GM10847 (cell line): ENCODE results near the gene IGFN1.

ENCODE experiments used
- POLR2A ChIP-seq: IDR thresholded peaks from 2 replicates; pipeline ENCODE4 v1.6.1; 2011; ENCODE audit not compliant: insufficient read length; ENCODE audit errors: extremely low read depth

IGFN1 gene

DNA sequence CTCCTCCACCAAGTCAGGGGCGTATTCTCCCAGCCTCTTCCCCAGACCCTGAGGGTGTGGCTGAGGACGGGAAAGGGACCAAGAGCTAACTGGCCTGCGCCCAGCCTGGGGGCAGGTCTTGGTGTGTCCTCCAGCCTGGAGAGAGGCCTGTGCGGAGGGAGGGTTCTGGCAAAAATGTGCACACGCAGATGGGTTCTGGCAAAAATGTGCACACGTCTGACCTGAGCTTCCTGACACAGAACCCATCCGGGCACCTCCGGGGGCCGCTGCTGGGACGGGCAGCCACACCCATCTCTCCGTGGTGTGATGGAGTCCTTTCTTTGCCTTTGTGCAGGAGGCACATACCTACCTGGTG lies 69.6 kb downstream of the IGFN1 start:
- no peak for TF ChIP-seq POLR2A

DNA sequence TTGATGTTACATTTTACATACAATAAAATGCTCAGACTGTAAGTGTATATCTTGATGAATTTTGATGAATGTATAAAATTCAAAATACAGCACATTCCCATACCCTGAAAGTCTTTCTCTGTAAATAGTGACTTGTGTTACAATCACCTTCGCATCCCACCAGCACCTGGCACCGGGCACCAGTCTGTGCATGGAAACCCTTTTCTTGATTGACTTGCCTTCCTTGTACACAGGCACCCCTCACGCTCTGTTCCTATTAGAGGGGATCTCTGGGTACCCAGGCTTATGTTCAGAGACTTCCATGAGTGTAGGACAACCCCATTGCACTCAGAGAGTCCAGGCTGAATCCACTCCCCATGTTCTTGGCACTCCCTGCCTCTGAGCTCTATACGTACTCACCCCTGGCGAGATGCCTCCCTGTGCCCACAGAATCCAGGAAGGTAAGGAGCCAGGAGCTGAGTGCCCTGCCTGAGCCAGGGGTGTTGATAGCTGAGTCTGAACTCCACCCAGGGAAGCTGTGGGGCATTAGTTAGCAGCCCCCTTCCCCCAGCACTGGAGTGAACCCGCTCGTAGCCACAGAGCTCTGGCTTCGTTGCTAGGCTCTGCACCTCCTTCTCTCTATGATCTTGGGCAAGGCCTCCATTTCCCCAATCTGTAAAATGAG lies 70.2 kb downstream of the IGFN1 start:
- TF ChIP-seq POLR2A: no peak

GRCh38 chr1:201261771-201262547 lies 71.3 kb downstream of the IGFN1 start:
- TF ChIP-seq POLR2A: no peak

DNA sequence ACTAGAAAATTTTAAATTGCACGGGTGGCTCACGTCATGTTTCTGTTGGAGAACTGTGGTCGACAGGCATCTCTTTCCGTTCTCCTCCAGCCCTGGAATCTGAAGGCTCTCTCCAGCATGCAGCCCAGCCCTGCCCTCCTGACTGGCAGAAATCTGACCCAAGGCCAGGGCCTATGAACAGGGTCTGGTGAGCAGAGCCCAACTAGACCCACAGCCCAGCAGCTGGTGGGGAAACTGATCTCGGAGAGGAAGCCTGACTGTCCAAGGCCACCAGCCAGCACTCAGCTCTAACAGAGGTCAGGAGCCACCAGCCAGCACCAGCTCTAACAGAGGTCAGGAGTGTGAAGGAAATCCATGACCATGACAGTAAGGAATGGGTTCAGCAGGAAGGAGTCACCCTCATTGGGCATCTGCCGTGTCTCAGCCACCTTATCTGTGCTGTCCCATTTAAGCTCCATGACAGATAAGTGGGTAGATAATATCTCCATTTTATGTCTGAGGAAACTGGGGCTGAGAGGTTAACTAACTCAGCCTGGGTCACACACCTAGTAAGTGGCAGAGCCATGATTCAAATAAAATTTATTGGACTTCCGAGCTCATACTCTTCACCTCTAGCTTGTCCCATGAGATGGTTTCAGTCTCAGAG lies 72.5 kb downstream of the IGFN1 start:
- no peak for TF ChIP-seq POLR2A

- TF ChIP-seq POLR2A: no peak
Measured at GRCh38 chr1:201264072-201264471, 73.4 kb downstream of the IGFN1 start.

DNA sequence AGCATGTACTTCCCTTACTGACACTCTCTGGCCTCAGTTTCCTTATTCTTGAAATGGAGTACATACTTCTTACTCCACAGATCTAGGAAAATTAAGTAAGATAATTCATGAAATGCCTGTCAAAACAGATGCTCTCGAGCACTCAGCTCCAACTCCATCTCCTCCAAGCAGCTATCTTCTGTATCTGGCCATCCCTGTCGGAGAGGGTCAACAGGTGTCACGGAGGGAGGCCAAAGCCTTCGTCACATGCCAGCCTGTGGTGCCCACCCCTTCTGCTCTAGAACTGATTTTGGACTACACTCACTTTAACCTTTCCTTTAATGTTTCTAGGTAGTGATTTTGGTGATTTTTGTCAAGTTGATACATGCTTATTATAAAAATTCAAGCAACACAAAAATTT lies 73.9 kb downstream of the IGFN1 start:
- no peak for TF ChIP-seq POLR2A

- no peak for TF ChIP-seq POLR2A
Measured at GRCh38 chr1:201265756-201266155, 75.1 kb downstream of the IGFN1 start.

DNA sequence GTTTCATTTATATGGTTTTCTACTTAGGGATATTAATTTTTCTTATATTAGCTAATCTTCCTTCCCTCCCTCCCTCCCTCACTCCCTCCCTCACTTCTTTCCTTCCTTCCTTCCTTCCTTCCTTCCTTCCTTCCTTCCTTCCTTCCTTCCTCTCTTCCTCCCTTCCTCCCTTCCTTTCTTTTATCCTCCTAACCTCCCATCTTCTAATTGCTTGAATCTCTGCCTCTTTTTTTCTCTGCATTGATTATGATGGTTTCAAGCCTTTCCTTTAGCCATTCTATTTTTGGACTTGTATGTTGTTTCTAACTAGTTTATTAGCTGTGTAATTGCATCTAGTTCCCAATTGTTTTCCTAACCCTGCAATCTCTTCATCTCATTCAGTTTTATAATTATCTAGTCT lies 75.7 kb downstream of the IGFN1 start:
- no peak for TF ChIP-seq POLR2A

DNA sequence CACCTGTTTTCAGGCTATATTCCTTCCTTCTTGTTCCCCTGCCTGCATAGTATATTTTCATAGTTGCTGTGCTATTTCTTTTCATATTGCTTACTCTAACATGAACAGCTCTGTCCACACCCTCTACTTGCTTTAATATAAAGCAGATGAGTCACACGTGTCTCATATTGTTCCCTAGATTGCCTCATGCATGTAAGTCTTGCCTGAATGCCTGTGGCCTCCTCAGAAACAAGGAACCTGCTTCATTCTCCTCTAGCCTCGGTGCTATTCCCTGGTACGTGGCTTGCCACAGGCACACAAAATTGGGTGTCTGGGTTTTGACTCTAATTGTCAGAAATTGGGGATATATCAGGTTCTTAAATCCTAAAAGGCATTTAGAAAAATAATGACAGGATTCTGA lies 76.2 kb downstream of the IGFN1 start:
- no peak for TF ChIP-seq POLR2A

- TF ChIP-seq POLR2A: no peak
Measured at GRCh38 chr1:201267481-201268229, 77.0 kb downstream of the IGFN1 start.

DNA sequence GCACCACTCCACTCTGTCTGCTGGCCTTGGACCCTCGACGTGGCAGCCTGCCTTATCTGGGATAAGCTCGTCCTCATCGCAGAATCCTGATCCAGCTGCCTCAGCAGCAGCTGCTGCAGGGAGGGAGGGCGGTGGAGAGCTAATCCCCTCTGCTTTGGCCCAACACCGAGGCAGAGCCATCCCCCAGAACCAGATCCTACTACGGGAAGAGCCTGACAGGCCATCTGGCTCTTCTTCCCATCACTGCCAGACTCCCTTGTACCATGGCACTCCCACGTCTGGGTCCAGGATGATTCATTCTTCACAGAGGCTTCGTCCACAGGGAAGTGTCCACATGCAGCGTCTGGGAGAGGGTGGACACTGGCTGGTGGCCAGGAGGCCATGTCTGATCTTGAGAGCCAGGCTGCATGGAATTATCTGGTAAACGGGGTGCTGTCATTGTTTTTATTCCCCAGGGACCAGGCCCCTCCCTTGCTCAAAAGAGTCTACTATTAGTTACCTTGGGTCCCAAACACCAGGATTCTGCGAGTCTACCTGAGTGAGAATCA lies 78.1 kb downstream of the IGFN1 start:
- TF ChIP-seq POLR2A: no peak

DNA sequence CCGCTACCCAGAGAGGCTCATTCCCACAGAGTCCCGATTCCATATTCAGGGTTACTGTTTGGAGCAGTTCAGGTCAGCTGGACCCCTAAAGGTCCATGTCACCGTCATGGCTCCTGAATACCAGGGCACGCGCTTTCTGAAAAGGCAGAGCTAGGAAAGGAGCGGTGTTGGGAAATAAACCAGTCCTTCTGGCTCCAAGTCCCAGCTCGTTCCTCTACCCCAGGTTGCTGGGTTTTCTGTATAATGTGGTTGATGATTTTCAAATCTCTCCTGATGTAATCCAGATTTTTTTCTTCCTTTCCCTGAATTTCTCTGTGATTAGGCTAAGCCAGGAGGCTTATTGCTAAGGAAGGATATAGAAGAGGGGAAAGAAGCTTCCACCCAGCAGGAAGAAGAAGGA lies 78.7 kb downstream of the IGFN1 start:
- TF ChIP-seq POLR2A: no peak

- no peak for TF ChIP-seq POLR2A
Measured at GRCh38 chr1:201269900-201270410, 79.3 kb downstream of the IGFN1 start.

DNA sequence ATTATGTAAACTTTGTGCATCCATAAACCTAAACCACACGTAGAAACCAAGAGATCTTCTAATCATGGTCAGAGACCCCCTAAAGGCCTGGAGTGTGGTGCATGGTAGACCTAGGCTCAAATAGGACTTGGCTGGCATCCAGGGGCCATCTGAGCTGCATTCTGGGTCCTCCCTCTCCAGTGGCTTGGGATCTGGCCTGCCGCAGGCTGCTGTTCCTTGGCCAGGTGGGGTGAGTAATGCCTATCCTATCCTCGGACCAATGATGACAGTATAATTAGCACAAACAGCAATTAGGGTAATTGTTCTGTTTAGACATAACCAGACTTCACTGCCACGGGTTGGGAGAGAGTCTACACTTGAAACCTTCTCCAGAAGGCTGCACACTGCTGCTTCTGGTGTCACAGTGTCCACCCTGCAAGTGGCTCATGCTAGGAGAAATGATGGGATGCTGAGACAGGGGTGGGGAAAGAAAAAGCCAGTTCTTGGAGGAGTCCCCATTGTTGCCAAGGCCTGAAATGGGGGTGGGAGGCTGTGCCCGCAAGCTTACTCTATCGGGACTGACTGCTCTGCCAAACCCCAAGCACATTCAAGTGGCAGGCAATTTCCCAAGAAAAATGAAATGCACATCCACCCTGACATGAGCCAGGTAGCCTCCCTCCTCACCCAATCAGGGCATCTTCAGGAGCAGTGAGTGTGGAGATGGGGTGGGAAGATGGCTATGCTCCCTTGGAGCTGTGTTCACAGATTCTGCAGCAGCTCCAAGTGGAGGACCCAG lies 80.2 kb downstream of the IGFN1 start:
- no peak for TF ChIP-seq POLR2A
